C4-2B (cell line): ENCODE data around the gene MRFAP1L1.
"Not testable (repeated sequence)": the region's sequence is repeated elsewhere in the genome, so short reads cannot be mapped to it uniquely, and the experiment has no call there.

Experiments
- ZFX ChIP-seq: fragments of 450-650 bp; IDR thresholded peaks from 2 replicates; pipeline ENCODE4 v1.6.1; 2017
- TF ChIP-seq, protein P1 (sequence below): fragments of 450-650 bp; conservative IDR thresholded peaks from 2 replicates; pipeline ENCODE4 v1.5.1; 2017; ENCODE audit warnings: mild to moderate bottlenecking

DNA sequence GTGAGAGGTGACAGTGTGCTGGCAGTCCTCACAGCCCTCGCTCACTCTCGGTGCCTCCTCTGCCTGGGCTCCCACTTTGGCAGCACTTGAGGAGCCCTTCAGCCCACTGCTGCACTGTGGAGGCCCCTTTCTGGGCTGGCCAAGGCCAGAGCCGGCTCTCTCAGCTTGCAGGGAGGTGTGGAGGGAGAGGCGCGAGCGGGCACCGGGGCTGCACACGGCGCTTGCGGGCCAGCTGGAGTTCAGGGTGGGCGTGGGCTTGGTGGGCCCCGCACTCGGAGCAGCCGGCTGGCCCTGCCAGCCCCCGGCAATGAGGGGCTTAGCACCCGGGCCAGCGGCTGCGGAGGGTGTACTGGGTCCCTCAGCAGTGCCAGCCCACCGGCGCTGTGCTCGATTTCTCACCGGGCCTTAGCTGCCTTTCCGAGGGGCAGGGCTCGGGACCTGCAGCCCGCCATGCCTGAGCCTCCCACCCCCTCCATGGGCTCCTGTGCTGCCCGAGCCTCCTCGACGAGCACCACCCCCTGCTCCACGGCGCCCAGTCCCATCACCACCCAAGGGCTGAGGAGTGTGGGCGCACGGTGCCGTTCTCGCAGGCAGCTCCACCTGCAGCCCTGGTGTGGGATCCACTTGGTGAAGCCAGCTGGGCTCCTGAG, 37.0 kb downstream of the MRFAP1L1 start:
- TF ChIP-seq, protein P1, sequence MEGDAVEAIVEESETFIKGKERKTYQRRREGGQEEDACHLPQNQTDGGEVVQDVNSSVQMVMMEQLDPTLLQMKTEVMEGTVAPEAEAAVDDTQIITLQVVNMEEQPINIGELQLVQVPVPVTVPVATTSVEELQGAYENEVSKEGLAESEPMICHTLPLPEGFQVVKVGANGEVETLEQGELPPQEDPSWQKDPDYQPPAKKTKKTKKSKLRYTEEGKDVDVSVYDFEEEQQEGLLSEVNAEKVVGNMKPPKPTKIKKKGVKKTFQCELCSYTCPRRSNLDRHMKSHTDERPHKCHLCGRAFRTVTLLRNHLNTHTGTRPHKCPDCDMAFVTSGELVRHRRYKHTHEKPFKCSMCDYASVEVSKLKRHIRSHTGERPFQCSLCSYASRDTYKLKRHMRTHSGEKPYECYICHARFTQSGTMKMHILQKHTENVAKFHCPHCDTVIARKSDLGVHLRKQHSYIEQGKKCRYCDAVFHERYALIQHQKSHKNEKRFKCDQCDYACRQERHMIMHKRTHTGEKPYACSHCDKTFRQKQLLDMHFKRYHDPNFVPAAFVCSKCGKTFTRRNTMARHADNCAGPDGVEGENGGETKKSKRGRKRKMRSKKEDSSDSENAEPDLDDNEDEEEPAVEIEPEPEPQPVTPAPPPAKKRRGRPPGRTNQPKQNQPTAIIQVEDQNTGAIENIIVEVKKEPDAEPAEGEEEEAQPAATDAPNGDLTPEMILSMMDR = not testable (repeated sequence)
- TF ChIP-seq ZFX = not testable (repeated sequence)
